Epidermal melanocyte (primary cell): ENCODE results near the gene MVB12B.

Experiments used
- DNase-seq: peaks from one replicate; pipeline ENCODE4 v3.0.0; 2011; ENCODE audit warnings: low spot score; ENCODE audit not compliant: insufficient read length

Gene MVB12B

DNA sequence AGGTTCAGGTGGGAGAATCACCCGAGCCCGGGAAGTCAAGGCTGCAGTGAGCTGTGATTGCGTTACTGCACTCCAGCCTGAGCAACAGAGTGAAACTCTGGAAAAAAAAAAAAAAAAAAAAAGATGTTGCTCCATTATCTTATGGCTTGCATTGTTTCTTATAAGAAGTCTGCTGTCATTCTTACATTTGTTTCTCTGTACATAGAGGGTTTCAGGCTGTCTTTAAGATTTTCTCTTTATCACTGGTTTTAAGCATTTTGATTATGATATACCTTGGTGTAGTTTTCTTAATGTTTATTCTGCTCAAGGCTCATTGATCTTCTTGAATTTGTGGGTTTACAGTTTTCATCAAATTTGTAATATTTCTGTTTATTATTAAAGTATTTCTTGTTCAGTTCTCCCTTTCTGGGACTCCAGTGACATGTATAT is 35.2 kb downstream of the MVB12B start:
- no peak for DNase-seq

DNA sequence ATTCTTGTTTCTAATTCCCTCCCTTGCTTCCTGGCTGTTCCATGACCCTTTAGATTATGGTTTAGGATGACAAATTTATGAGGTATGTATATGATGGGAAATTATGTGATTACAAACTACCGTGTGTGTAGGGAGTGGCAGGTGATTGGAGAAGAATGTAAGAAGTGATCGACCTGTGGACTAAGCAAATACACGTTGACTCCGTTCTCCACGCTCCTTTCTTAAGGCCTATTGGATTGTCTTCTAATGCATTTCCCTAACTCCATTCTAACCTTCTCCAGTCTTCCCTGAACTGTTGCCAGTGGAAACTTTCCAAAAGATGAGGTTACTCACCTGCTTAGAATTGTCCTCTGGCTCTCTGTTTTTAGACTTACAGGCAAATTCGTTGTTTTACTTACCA is 36.6 kb downstream of the MVB12B start:
- DNase-seq = no peak

DNA sequence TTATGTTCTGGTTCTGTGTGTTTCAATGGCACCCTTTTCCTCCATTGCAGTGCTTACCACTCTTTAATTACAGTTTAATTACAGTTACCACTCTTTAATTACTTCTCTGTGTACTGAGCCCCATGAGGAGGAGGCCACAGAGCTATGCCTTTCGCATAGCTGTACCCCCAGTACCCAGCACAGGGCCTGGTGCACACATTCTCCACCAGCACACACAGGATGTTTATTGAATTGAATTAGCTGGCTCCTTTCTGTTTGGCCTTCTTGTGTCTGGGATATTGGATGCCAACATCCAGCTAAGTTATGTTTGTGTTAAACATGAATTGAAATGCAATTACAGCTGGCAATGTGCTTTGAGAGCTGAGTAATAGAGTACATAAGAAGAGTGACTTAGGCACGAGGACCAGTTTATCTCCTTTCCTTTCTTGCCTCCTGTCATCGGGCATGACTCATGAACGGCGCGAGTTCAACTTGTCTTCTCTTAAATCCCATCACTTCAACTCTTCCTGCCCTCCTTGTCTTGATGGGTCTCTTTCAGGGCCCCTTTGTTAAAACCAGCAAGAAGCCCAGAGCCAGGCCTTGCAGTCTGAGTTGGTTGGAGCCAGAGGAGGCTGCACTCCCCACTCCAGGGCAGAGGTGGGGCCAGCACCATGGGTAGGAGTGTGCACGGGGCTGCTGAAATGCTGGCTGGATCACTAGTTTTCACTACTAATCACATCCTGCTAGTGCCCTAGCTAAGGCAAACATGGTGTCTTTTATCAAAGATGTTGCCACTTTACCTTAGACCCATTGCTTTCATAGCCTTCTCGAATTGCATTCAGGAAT is 37.4 kb downstream of the MVB12B start:
- DNase-seq = no peak

DNA sequence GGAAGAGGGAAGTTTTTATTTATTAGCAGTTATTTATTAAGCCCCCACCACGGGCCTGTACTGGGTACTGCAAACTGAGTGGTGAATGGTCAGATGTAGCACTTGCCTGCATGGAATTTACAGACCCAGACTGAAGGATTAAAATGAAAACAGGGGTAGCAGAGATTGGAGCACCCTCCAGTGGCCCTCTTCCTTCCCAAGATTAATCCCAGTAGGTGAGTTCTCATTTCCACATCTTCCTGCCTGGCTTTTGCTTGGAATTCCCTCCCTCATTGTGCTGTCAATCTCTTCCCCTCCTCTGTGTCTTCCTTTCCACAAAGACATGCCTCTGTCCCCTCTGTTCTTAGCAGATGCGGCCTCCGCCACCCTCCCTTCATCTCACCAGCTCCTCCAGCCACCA is 39.2 kb downstream of the MVB12B start:
- DNase-seq = no peak

DNA sequence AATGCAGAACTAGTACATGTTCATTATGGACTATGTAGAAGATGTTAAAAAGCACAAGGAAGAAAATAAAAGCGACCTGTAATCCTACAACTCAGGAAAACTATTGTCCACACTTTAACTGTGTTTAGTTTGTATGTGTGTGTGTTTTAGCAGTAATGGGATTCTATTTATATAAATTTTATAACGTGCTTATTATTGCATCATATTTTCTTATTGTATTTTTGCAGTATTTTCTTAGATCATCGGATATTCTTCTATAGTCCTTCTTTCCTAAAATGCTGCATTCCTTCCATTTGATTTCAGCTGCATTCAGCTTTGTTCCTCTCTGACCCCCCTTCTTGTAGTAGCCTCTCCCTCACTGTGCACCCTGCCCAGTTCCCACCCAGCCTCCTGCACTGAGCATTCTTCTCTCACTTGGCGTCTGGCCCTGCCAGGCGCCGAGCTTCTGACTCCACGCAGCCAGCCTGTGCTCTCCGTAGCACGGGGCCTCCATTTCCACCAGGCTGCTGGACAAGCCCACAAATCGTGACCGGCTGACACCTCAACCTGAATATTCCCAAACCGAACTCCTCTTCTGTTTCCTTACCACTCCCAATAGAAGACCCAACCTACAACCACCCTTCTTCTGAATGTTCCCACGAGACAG is 39.9 kb downstream of the MVB12B start:
- no peak for DNase-seq

DNA sequence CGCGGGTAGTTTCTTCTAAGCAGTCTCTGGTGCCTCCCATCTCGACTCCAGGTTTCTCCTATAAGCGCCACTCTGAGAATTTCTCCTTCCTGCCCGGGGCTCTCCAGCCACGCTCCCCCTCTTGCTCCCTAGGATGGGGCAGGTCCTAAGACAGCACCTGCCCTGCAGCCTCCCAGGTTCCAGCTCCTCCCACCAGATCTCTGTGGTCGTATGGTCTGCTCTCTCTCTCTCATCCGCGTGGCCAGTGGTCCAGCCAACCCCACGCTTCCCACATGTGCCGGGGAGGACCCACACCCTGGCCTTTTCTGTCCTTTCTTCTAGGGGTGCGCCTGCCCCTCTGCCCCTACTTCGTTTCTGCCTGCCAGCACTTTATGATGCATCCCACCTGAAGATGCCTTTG is 40.5 kb downstream of the MVB12B start:
- no peak for DNase-seq

DNA sequence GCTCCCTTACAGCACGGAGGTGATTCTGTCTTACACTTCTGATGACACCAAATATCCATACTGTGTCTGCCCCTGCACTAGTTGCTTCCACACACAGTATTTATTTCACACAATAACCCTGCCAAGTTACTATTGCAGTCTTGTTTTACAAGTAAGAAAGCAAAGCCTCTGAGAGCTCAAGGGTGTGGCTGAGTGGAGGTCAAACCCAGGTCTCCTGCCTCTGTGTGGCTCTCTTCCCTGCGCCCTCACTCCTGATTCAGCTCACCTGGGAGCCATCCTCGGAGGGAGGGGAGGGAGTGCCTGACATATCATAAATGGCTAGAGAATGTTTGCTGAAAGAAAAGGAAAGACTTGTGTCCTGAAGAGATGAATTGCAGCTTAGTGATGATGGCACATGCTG is 41.0 kb downstream of the MVB12B start:
- no peak for DNase-seq

DNA sequence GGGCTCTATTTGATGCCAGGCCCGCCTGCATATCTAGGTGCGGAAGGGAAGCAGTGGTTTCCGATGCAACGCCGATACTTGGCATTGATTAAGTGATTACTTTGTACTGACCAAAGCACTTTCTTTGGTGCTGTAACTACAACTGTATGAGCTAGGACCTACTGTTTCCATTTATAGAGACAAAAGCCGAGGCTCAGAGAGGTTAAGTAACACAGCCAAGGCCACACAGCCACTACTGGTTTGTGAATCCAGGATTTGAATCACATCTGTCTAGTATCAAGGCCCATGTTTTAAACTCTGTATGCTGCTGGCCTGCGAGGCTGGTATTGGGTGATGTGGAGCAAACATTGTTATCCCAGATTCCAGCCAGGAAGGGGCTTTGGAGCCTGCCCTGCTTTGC is 41.4 kb downstream of the MVB12B start:
- DNase-seq = no peak

DNA sequence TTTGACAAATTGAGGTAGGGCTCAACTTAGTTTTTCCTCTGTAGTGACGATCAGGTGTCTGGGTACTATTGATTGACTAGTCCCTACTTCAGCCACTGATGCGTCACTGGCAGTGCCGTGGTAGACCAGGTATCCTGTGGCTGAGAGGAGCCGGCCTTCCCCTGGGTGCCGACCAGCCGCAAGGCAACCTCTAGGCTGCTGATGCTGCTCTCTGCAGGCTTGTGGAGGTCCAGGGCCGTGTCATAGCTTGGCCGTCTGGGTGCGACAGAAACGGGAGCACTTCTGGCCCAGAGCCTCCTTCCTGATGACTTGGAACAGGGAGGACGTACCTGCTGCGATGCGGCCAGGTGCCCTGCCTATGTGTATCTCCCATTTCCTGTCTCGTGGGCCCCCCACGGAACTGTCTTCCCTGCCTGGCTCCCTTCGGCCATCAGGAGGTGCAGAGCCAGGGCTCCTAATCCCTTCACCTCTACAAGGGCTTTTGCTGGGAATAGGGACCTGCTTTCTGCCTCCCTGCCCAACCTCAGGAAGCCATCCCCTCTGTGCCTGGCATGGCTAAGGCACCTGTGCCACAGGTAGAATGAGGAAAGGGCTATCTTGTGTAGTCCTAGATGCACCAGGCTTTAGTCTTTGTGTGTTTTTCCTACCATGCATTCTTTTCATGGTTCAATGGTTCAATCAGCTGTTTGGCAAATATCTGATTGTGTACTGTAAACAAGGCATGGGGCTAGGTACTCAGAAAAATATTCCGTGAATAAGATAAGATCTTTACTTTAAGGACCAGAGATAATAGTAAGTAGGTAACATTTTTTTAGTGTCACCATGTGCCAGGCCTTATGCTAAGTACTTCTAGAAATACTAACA is 44.6 kb downstream of the MVB12B start:
- DNase-seq = no peak

DNA sequence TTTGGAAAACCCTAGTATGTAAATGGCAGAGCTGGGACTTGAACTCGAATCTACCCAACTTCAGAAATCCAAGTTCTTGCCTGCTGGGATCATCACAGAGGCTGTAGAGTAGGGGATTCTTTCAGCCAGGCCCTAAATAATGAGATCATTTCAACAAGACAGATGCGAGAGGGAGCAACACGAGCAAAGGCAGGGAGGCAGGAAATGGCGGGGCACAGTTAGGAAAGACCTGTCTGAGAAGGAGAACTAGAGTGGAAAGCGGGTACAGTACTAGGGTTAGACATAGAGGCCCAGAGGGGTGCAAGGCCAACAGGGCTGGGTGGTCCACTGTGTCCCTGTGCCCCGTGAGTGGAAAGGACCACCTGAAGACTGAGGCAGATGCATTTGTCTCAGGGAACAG is 46.1 kb downstream of the MVB12B start:
- DNase-seq = no peak

DNA sequence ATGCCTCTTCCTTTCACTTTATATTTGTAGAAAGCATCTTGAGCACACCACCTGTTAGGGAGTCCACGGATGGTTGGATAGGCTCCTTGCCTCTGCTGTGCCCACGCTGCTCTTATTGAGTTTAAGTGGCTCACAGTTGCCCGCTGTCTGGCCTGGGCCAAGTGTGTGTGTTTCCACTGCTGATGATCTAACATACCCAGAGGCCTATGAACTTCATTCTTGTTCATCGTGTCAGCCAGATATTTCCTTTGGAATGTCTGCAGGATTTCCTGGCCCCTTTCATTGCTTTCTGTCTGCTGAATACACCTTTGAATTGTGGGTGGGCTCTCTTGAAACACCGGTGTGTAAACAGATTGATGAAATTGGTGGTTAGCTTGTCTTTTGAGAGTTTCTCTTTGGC is 46.6 kb downstream of the MVB12B start:
- DNase-seq = no peak

DNA sequence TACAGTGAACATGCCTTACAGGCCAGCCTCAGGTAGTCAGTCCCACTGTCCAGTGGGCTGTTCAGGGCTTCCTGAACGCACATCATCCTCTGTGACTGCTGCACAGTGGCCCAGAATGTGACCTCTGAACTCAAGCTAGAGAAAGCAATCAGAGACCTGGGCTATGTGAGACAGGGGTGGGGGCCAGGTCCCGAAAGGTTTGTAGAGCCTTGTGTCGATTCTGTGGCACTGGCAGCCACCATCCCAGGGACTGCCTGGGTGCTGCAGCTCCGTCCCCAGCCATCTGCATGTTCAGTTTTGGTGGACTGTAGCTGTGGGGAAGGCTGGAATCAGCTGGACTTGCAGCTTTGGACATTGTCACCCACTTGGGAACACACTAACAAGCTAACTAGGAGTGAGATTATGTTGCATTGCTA is 47.7 kb downstream of the MVB12B start:
- DNase-seq = no peak

DNA sequence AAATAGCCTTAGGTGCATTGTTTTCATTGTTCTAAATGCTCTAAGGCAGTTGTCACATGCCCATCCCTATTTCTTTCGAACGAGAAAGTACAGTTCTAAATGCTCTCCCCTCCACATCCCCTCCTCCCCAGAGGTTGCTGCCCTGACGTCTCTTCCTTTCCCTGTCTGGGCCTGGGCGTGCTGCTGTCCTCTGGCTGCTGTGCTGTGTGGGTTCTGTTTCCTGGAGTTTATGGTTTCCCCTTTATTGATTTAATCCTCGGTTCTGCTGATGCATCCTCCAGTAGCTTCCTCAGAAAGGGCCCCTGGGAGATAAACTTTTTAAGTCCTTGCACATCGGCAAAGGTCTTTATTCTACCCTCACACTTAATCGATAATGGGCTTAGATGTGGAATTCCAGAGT is 48.8 kb downstream of the MVB12B start:
- no peak for DNase-seq

DNA sequence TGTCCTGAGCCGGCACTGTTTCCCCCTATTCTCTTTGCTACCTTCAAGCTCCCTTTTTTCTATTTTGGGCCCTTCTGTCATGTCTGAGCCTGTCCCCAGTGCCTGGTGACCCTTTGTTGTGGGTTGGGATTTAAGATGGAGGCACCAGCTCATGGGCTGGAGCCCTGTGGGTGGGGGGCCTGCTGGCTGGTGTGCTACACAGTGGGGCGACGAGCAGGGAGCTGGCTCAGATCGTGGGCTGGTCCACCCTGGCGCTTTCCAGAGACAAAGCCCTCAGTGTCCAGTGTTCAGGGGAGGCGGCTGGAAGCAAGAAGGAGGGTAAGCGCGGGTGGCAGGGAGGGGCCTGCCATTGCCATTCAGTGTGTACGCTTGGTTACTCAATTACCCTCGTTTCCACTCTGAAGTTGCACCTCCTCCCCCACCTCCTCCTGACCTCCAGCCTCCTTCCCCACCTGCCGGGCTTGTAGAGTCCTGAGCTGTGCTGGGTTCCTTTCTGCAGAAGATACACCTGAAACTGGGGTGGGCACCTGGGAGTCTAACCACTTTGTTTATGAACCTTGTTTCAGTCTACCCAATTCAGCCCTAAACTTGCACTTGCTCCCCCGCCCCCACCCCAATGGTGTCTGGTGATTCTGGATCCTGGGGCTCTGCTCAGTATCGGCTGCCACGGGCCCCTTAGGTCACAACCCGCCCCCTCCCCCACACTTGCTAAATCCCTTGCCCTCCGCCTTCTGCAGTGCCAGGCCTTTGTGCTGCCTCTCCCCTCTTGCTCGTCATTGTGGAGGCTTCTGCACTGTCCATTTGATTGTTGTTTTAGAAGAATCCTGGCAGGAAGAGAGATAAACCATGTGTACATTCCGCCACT is 49.9 kb downstream of the MVB12B start:
- no peak for DNase-seq

DNA sequence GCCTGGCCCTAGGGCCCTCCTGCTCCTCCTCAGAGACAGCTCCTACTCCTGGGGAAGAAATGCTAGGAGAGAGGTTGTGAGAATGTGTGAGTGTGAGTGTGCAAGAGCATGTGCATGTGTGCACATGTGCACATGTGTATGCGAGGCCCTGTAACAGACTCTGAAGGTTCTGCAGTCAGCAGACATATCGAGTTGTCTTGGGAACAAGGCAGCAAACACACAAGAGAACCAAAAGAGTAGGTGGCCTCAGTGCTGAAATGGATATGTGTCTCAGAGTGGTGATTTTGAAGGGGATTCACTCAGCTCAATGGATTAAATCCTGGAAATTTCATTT is 50.5 kb downstream of the MVB12B start:
- DNase-seq = no peak

DNA sequence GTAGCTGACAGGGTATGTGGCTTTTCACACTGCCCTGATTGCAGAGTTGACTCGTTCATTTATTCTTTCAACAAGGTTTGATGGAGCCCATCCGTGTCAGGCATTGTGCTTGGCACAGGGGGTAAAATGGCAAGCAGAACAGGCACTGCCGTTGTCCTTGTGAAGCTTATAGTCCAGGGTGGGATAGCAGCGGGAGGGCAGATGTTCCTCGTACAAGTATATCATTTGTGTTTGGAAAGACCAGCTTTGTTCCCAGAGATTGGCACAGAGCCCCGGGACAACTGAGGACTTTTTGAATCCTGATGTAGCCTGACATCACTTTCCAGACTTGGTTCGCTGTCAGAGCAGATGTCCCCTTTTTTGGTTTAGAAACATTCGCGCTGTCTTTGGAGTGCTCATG is 50.9 kb downstream of the MVB12B start:
- DNase-seq = no peak

DNA sequence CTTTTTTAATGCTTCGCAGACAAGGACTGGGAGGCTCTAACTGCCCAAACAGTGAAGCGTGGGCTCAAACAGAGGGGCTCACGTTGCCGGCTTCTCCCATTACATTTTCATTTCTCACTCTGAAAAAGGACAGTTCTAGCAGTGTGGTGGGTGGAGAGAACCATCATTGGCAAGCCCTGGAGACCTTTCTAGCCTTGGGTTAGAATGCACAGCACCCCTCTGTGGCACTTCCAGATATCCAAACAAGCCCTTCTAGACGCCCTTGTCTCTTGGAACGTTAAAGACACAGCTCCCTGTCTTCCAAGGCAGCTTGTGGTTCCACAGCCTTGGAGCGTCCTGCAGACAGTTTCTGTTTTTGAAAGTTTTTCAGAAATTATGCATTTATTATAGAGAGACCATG is 52.1 kb downstream of the MVB12B start:
- DNase-seq = no peak

DNA sequence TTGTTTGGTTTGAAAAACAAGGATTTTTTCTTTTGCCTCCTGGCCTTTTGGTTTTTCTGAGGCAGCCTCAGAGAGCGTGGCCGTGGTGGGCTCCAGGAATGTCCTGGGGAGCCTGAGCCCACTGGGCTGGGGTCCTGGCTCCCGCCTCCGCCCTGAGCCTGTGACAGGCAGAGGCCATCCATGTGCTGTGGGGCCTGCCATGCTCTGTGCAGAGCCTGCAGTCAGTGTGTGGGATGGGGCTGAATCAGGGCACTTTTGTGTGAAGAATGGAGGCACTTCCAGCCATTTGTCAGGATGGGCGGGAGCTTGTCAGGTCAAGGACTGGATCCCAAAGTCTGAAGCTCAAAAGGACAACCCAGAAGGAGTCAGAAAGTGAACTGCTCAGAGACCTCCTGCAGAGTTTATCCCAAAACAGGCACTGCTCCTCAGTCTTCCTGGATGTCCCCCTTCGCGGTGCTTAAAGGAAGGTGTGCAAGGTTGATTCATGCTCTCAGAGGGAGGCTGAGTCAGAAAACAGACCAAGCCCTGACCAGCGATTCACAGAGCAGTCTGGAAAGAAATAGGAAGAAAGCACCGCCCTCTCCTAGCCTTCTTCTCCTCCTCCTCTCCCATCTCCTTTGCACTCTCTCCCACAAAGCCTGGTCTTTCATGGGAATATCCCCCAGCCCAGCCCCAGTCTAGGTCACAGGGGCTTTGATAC is 53.2 kb downstream of the MVB12B start:
- no peak for DNase-seq

DNA sequence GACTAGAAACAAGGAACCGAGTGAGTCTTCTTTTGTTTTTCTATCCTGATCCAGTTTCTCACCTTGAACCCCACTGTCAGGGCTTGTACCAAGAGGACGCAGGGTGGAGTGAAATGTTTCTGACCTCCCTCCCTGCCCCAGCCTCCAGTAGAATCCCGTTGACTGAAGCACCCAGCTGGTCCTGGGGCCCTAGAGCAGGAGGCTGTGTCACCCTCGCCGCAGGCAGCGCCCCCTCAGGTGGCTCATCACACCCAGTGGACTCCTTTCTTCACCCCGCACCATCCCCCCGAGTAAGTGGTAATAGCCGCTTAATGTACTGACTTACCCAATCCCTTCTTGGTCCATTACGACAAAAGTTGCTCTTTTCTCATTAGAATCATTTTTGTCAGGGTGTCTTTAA is 53.8 kb downstream of the MVB12B start:
- no peak for DNase-seq

DNA sequence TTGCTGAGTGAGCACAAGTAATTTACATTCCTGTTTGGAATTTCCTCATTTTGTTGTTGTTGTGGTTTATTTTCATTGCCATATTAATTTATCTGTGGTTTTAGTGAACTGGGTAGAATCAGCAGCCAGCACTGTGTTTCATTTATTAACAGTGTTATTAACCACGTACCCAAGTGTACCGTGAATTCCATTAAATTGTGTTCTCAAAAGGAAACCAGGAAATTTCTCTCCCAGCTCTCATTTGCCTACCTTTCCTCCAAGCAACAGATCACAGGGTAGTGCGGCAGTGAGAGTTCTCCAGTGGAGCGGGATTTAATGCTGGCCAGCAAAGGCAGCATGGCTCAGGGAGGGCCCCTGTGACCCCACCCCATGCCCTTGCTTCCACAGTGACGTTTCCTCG is 54.6 kb downstream of the MVB12B start:
- no peak for DNase-seq
